CD14-positive monocyte (primary cell): ENCODE data around the gene POLR1B. TPM values are rescaled to one million over a fixed set of nuclear protein-coding genes. Genes with fewer than 3 reads are reported as not detected.

Experiments used
- DNase-seq, 3 donors: peaks; one replicate each; pipeline ENCODE4 v3.0.0-alpha.2; 2011 to 2022
- H2AFZ ChIP-seq: 2 replicates; pipeline ENCODE4 v1.6.0; 2012; ENCODE audit warnings: mild to moderate bottlenecking, low read depth, low read length, inconsistent platforms; ENCODE audit not compliant: insufficient read depth, poor library complexity, severe bottlenecking
- H3K27ac ChIP-seq, 2 donors: 1 replicate in 1 of 2; 2 replicates in 1 of 2; pipeline ENCODE4 v1.5.1; 2012 to 2013; ENCODE audit warnings: low read length in 2 of 2, control low read depth in 1 of 2, inconsistent platforms in 1 of 2, low read depth in 1 of 2, mild to moderate bottlenecking in 1 of 2
- H3K27me3 ChIP-seq, 2 donors: one replicate each; pipeline versions ENCODE4 v1.6.0 to v1.6.1; 2011 to 2013; ENCODE audit warnings: low read length in 2 of 2; ENCODE audit not compliant: control insufficient read depth in 2 of 2, insufficient read depth in 2 of 2
- H3K36me3 ChIP-seq, 2 donors: replicated peaks in 1 of 2; 1 replicate in 1 of 2; 2 replicates in 1 of 2; pipeline versions ENCODE4 v1.5.1 to v1.6.1; 2012 to 2013; ENCODE audit warnings: low read length in 2 of 2, control low read depth in 1 of 2, inconsistent platforms in 1 of 2, mild to moderate bottlenecking in 1 of 2; ENCODE audit not compliant: insufficient read depth in 2 of 2, control insufficient read depth in 1 of 2
- H3K4me1 ChIP-seq, 2 donors: 1 replicate in 1 of 2; 2 replicates in 1 of 2; pipeline versions ENCODE4 v1.5.1 to v1.6.1; 2012 to 2013; ENCODE audit warnings: low read length in 2 of 2, control low read depth in 1 of 2, inconsistent platforms in 1 of 2, mild to moderate bottlenecking in 1 of 2, moderate library complexity in 1 of 2; ENCODE audit not compliant: insufficient read depth in 2 of 2, control insufficient read depth in 1 of 2
- H3K4me2 ChIP-seq: replicated peaks from 2 replicates; pipeline ENCODE3; 2012; ENCODE audit warnings: low read length, moderate library complexity, mild to moderate bottlenecking; ENCODE audit not compliant: poor library complexity, severe bottlenecking; ENCODE audit errors: extremely low read depth
- H3K4me3 ChIP-seq, 3 experiments: fragments of 200-600 bp in 1 of 3; sonication (generic) in 1 of 3; replicated peaks in 1 of 3; 1 replicate in 2 of 3; 2 replicates in 1 of 3; pipeline ENCODE4 v1.5.1; 2011 to 2013; ENCODE audit warnings: low read length in 3 of 3, mild to moderate bottlenecking in 3 of 3, control low read depth in 2 of 3, low read depth in 2 of 3, inconsistent platforms in 1 of 3, moderate library complexity in 1 of 3
- H3K79me2 ChIP-seq: 2 replicates; pipeline ENCODE4 v1.6.0; 2012; ENCODE audit warnings: mild to moderate bottlenecking, control low read depth, inconsistent platforms, low read length, moderate library complexity; ENCODE audit not compliant: insufficient read depth
- H3K9ac ChIP-seq: 2 replicates; pipeline ENCODE4 v1.6.0; 2017; ENCODE audit warnings: low read length, mild to moderate bottlenecking; ENCODE audit not compliant: insufficient read depth, poor library complexity, severe bottlenecking
- H3K9me3 ChIP-seq, 2 donors: replicated peaks in 1 of 2; 1 replicate in 1 of 2; 2 replicates in 1 of 2; pipeline versions ENCODE4 v1.5.1 to v1.6.1; 2012 to 2013; ENCODE audit warnings: low read length in 2 of 2, control low read depth in 1 of 2; ENCODE audit not compliant: control insufficient read depth in 1 of 2, insufficient read depth in 1 of 2
- H4K20me1 ChIP-seq: 2 replicates; pipeline ENCODE4 v1.6.0; 2012; ENCODE audit warnings: mild to moderate bottlenecking, low read length, control low read depth, moderate library complexity; ENCODE audit not compliant: insufficient read depth
- H3K27ac Mint-ChIP-seq, 7 donors: one replicate each; pipeline ENCODE4 v1.8.0; 2020; ENCODE audit warnings: mild to moderate bottlenecking in 7 of 7, mixed read lengths in 7 of 7, moderate library complexity in 6 of 7, inconsistent platforms in 2 of 7
- H3K27me3 Mint-ChIP-seq, 3 donors: one replicate each; pipeline ENCODE4 v1.8.0; 2021 to 2022; ENCODE audit warnings: low read depth in 3 of 3, mild to moderate bottlenecking in 3 of 3, mixed read lengths in 3 of 3, moderate library complexity in 3 of 3, inconsistent platforms in 1 of 3
- H3K36me3 Mint-ChIP-seq, 2 donors: one replicate each; pipeline ENCODE4 v1.8.0; 2020; ENCODE audit warnings: mixed read lengths in 2 of 2, inconsistent platforms in 1 of 2, mild to moderate bottlenecking in 1 of 2
- H3K4me1 Mint-ChIP-seq: one replicate; pipeline ENCODE4 v1.8.0; 2020; ENCODE audit warnings: mild to moderate bottlenecking, mixed read lengths
- H3K4me3 Mint-ChIP-seq, 2 donors: one replicate each; pipeline ENCODE4 v1.8.0; 2020; ENCODE audit warnings: mild to moderate bottlenecking in 2 of 2, mixed read lengths in 2 of 2, moderate library complexity in 1 of 2
- H3K9me3 Mint-ChIP-seq, 7 donors: one replicate each; pipeline ENCODE4 v1.8.0; 2020 to 2022; ENCODE audit warnings: mixed read lengths in 7 of 7, mild to moderate bottlenecking in 6 of 7, moderate library complexity in 6 of 7, inconsistent platforms in 2 of 7
- WGBS: methylation state at CpG from one replicate; pipeline ENCODE4 v1.1.5; 2013; ENCODE audit warnings: missing lambda C conversion rate; ENCODE audit not compliant: insufficient coverage; 5-methylcytosine and 5-hydroxymethylcytosine counted together
- intact Hi-C, 2 donors: fragments of 100-400 bp; cut with micrococcal nuclease; formaldehyde crosslinking; loops; one replicate each; pipeline versions ENCODE4 v1.15.0 to v1.15.1; 2023
- polyA plus RNA-seq, 3 donors: library from polyadenylated mRNA; depleted of rRNA in 1 of 3; unstranded in 2 of 3; stranded (reverse) in 1 of 3; fragments of 300-500 nt in 2 of 3; fragments of >200 nt in 1 of 3; fragmentation: Illumina TruSeq in 2 of 3; gene quantifications; 1 replicate in 2 of 3; 2 replicates in 1 of 3; pipeline ENCODE4 v1.2.3, GENCODE V29; 2012 to 2021
- TF ChIP-seq, protein P1 (sequence below): fragments of 200-600 bp; IDR thresholded peaks from one replicate; pipeline ENCODE4 v1.8.0; 2022; ENCODE audit warnings: antibody characterized with exemption, mild to moderate bottlenecking

POLR1B gene
- polyA plus RNA-seq, 3 donors: 5.2 to 6.3 (median 5.3) TPM

- intact Hi-C loops: no loop called here
- Histone ChIP-seq H3K36me3 (peaks cover 50 to 63% of the 10 kb centered on the region in 2 donors), H3K27me3 (no peaks in the 10 kb centered on the region), H2AFZ (no peak overlapping the region), H3K27ac (peak overlapping the region in 1 of 2 donors; percentile 56), H3K9ac (no peak overlapping the region), H3K79me2 (peaks cover 45% of the 10 kb centered on the region), H4K20me1 (no peaks in the 10 kb centered on the region), H3K4me2 (no peak overlapping the region), H3K9me3 (no peaks in the 10 kb centered on the region), H3K4me1 (peaks cover 15% of the 10 kb centered on the region in 2 donors), H3K4me3 (no peak overlapping the region)
- Mint-ChIP-seq H3K27ac (peak overlapping the region in 1 of 7 donors; percentile 7), H3K27me3 (peaks cover 0 to 2% (median 0%) of the 10 kb centered on the region in 3 donors), H3K4me3 (no peak overlapping the region), H3K36me3 (peaks cover 50 to 53% of the 10 kb centered on the region in 2 donors), H3K9me3 (no peaks in the 10 kb centered on the region), H3K4me1 (peaks cover 4% of the 10 kb centered on the region)
- peak in 1 of 3 donors; percentile 11 for DNase-seq
- WGBS: 0% methylated on average over 2 of the region's 4 CpGs
- TF ChIP-seq, protein P1, sequence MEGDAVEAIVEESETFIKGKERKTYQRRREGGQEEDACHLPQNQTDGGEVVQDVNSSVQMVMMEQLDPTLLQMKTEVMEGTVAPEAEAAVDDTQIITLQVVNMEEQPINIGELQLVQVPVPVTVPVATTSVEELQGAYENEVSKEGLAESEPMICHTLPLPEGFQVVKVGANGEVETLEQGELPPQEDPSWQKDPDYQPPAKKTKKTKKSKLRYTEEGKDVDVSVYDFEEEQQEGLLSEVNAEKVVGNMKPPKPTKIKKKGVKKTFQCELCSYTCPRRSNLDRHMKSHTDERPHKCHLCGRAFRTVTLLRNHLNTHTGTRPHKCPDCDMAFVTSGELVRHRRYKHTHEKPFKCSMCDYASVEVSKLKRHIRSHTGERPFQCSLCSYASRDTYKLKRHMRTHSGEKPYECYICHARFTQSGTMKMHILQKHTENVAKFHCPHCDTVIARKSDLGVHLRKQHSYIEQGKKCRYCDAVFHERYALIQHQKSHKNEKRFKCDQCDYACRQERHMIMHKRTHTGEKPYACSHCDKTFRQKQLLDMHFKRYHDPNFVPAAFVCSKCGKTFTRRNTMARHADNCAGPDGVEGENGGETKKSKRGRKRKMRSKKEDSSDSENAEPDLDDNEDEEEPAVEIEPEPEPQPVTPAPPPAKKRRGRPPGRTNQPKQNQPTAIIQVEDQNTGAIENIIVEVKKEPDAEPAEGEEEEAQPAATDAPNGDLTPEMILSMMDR: no peak
These were observed 5.1 kb downstream of the POLR1B start for GRCh38 chr2:112547333-112547732.

DNA sequence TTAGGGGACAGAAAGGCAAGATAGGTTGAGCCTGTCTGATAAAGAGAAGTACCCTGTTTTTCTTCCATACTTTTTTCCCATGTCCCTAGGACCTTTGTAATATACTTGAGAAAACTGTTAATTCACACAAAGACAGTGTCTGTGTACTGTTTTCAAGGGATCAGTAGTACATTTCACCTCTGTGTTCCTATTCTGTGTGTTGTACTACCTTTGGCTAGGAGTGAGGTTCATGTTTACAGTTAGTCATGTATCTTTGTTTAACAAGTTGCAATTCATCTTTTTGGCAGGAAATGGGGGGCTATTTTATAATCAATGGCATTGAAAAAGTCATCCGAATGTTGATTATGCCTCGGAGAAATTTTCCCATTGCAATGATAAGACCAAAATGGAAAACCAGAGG is 6.7 kb downstream of the POLR1B start:
- H3K36me3 Mint-ChIP-seq: peaks cover 64 to 69% of the 10 kb centered on the region in 2 donors
- H3K36me3 ChIP-seq: peaks cover 66 to 79% of the 10 kb centered on the region in 2 donors
- H3K4me3 Mint-ChIP-seq: no peak overlapping the region
- H4K20me1 ChIP-seq: no peaks in the 10 kb centered on the region
- no peak overlapping the region for H3K9ac ChIP-seq
- no peaks in the 10 kb centered on the region for H3K27me3 ChIP-seq
- H3K4me1 ChIP-seq: no peaks in the 10 kb centered on the region
- no peak overlapping the region for H2AFZ ChIP-seq
- peaks cover 4% of the 10 kb centered on the region for H3K4me1 Mint-ChIP-seq
- DNase-seq: no peak
- H3K9me3 ChIP-seq: no peaks in the 10 kb centered on the region
- H3K27ac ChIP-seq: no peak overlapping the region
- no peak overlapping the region for H3K27ac Mint-ChIP-seq
- peaks cover 0 to 2% (median 0%) of the 10 kb centered on the region in 3 donors for H3K27me3 Mint-ChIP-seq
- TF ChIP-seq, protein P1: no peak
- WGBS: 100% methylated on average over 2 of the region's 2 CpGs
- H3K79me2 ChIP-seq: peaks cover 29% of the 10 kb centered on the region
- H3K9me3 Mint-ChIP-seq: no peaks in the 10 kb centered on the region
- H3K4me3 ChIP-seq: no peak overlapping the region
- intact Hi-C loops: no loop called here
- H3K4me2 ChIP-seq: no peak overlapping the region
